ENCODE measurements around the gene F5.

Gene F5

GRCh38 chr1:169588112-169588511 is 1.8 kb upstream of the F5 start:
- TF ChIP-seq, protein P1, sequence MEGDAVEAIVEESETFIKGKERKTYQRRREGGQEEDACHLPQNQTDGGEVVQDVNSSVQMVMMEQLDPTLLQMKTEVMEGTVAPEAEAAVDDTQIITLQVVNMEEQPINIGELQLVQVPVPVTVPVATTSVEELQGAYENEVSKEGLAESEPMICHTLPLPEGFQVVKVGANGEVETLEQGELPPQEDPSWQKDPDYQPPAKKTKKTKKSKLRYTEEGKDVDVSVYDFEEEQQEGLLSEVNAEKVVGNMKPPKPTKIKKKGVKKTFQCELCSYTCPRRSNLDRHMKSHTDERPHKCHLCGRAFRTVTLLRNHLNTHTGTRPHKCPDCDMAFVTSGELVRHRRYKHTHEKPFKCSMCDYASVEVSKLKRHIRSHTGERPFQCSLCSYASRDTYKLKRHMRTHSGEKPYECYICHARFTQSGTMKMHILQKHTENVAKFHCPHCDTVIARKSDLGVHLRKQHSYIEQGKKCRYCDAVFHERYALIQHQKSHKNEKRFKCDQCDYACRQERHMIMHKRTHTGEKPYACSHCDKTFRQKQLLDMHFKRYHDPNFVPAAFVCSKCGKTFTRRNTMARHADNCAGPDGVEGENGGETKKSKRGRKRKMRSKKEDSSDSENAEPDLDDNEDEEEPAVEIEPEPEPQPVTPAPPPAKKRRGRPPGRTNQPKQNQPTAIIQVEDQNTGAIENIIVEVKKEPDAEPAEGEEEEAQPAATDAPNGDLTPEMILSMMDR (conservative IDR thresholded peaks at IDR 0.05; ENCODE audit: low read length): no peak
- no peak overlapping the region for H3K4me3 ChIP-seq (ENCODE audit: low read length)
- DNase-seq (ENCODE audit: low read depth): no peak

- no peak for DNase-seq (ENCODE audit: low read depth)
- H3K4me3 ChIP-seq (ENCODE audit: low read length): no peak overlapping the region
- TF ChIP-seq, protein P1 (conservative IDR thresholded peaks at IDR 0.05; ENCODE audit: low read length): no peak
Measured at GRCh38 chr1:169586067-169586394, 250 bp downstream of the F5 start.

- DNase-seq (ENCODE audit: low read depth): no peak
- TF ChIP-seq, protein P1 (conservative IDR thresholded peaks at IDR 0.05; ENCODE audit: low read length): no peak
Measured at GRCh38 chr1:169585181-169585580, 1.1 kb downstream of the F5 start.

DNA sequence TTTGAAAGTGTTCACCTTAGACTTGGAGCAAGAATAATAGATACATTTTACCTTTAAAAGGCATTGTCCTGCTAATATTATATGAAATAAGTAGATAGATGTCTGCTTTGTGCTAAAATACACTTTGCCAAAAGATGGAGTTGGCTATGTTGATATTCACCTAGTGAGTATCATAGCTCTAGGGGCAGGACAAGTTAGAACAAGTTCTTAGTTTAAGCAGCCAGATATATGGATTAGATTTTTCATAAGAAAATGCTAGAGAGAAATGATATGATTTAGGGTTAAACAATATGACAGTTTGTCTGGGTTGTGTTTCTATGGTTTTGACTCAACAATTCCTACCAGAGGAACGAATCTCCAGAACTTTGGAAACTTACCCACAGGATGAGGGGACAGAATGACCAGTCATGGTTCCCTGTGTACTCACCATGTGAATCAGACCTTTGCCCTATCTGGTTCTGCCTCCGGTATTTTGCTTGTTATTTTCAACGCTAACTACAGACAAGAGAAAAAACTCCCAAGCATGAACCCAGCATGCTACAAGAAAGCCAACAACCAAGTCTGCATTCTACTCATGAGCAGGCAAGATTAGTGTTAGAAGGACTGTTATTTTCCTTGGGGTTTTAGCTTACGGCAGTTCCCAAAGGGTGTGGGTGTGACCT is 1.7 kb downstream of the F5 start:
- H3K4me3 ChIP-seq (ENCODE audit: low read length): no peak overlapping the region
- no peak for DNase-seq (ENCODE audit: low read depth)
- TF ChIP-seq, protein P1 (conservative IDR thresholded peaks at IDR 0.05; ENCODE audit: low read length): no peak

More at GRCh38 chr1:169585181-169585580, 1.1 kb downstream of the F5 start:
- H3K4me3 ChIP-seq (ENCODE audit: low read length): no peak overlapping the region

GRCh38 chr1:169577981-169578738 is 8.1 kb downstream of the F5 start:
- DNase-seq (ENCODE audit: low read depth): no peak
- TF ChIP-seq, protein P1 (conservative IDR thresholded peaks at IDR 0.05; ENCODE audit: low read length): no peak
- no peak overlapping the region for H3K4me3 ChIP-seq (ENCODE audit: low read length)

DNA sequence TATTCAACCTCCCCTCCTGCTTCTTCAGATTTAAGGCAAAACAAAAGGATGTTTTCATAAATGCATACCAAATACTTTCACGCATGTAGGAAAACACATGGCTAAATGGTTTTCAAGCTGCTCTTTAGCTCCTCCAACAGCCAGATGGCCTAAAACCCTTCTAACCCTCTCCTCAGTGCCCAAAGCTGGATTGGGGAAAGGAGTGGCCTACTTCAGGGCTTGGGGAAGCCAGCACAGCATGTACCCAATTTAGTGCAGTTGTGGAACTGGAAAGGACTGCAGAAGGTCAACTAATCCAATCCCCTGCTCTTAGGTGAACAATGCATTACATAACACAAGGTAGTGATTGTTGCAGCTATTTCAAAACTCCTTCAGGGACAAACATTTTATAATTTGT is 9.3 kb downstream of the F5 start:
- H3K4me3 ChIP-seq (ENCODE audit: low read length): no peak overlapping the region
- TF ChIP-seq, protein P1 (conservative IDR thresholded peaks at IDR 0.05; ENCODE audit: low read length): no peak
- DNase-seq (ENCODE audit: low read depth): no peak

Measured in AG10803 (cell line).